Measurements from ENCODE around the gene AHI1.

AHI1 gene

GRCh38 chr6:135451617-135452190, 45.8 kb downstream of the AHI1 start:
- DNase-seq: peak in 1 of 5 donors; percentile 39

- no peak for DNase-seq
These were observed 48.3 kb downstream of the AHI1 start for GRCh38 chr6:135449246-135449645.

- peak in 1 of 5 donors; percentile 24 for DNase-seq
These were observed 57.3 kb downstream of the AHI1 start for GRCh38 chr6:135440087-135440792.

DNA sequence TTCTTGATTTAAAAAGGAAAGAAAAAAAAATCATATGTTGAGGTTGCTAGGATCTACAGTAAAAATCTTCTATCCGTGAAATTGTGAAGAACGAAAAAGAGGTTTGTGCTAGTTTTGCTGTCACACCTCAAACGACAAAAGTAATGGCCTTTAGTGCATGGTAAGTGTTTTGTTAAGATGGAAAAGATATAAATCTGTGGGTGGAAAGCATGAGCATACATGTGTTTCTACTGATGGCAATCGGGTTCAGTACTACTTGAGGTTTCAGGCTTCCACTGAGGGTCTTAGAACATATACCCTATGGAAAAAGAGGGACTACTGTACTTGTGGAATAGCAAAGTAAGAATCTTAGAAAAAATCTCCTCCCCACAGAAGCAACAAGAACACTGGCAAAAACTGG, 58.0 kb downstream of the AHI1 start:
- DNase-seq: peak in 1 of 5 donors; percentile 15

DNA sequence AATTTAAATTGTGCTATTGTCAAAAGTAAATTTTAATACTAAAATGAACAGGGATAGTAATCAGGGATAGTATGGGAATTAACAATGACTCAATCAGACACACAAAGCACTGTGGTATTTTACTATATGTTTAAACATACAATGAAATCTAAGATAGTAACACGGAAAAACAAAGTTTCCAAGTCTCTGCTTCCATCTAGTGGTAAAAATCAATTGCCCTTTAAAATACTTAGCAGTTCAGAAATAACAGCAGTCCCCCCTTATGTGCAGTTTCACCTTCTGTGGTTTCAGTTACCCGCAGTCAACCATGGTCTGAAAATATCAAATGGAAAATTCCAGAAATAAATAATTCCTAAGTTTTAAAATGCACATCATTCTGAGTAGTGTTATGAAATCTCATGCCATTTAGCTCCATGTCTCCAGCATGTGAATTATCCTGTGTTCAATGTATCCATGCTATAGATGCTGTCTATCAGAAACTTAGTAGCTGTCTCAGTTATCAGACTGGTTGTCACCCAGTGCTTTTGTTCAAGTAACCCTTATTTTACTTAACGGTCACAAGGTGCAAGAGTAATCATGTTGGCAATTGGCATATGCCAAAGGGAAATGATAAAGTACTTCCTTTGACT, 58.5 kb downstream of the AHI1 start:
- DNase-seq: peak in 1 of 5 donors; percentile 57

DNA sequence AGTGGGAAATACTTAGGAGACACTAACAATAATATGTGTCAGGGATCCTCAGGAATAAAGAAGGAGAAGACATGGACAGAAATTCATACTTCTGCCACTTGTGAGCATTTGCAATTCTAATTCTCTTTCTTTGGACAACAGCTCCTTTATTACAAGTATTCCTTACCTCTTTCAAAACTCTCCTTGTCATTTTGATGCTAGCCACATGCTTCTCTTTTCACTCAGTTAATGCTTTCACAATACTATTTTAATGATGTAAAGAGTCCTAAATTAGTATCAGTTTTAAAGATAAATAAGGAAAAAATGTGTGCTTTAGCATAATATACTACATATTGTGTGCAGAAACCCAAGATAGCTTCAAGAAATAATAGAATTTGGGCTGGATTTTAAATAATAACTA, 62.5 kb downstream of the AHI1 start:
- no peak for DNase-seq

DNA sequence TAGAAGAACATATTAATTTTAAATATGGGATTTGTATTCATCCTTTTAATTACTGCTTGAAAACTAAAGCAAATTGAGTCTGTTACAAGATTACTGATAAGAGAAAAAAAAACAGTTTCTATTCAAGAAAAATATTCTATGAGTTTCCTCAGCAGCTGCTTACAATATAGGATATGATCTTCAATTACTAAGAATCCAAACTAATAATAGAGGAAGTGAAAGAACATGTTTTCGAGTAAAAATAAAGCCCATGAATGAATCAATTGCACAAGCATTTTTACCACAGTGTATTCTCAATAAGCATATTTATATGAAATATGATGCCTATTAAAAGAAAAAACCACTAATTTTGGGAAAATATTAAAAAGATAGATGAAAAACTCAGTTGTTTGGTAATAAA, 63.4 kb downstream of the AHI1 start:
- DNase-seq: peak in 1 of 5 donors; percentile 20

DNA sequence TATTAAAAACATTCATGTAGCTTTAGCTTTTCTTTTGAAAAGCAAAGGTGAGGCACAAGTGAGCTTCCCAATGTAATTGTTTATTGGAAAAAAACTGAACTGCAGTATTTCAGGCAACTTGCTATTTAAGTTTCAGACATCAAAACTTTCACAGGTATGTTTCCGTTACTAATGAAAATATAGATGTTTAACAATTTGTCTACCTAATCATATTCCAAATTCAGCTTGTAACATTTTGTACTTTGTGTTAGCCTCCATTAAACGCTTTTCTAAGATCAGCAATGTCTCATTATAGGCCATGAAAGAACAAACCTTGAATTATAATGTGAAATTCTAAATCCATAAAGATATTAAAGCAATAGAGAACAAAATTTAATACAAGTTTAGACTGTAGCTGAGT, 69.5 kb downstream of the AHI1 start:
- DNase-seq: no peak

DNA sequence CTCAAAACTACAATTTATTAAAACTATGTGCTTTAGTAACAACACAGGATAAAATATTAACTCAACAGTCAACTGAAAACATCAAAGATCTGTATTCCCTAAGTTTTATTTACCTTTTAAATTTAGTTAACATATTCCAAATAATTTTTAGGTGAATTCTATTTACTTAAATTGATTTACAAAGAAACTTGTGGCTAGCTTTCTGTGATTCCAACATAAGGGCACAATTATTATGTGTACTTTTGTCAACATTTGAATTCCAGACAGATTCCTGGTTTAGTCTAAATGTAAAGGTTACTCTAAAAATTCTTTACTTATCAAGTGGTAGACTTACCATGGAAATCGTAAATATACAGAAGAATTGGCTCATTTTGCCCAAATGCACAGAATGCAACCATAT, 70.7 kb downstream of the AHI1 start:
- DNase-seq: no peak

GRCh38 chr6:135424385-135424784, 73.2 kb downstream of the AHI1 start:
- DNase-seq: peak in 1 of 5 donors; percentile 62

- DNase-seq: peak in 2 of 5 donors; percentile 2 to 60
These were observed 73.9 kb downstream of the AHI1 start for GRCh38 chr6:135423649-135424128.

DNA sequence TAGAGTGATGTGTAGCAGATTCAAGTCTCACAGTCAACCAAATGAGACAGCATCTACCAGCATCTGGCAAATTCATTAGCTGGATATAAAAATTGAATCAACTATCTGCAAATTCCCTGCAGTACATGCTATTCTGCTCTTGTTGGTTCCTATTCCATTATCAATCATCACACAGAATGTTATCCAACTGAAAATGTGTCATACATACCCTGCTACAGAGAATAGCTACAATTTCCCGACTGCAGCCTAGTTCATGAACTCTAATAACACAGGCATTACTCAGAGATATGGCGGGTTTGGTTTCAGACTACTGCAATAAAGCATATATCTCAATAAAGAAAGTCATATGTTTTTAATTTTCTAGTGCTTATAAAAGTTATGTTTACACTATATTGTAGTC, 78.4 kb downstream of the AHI1 start:
- no peak for DNase-seq

DNA sequence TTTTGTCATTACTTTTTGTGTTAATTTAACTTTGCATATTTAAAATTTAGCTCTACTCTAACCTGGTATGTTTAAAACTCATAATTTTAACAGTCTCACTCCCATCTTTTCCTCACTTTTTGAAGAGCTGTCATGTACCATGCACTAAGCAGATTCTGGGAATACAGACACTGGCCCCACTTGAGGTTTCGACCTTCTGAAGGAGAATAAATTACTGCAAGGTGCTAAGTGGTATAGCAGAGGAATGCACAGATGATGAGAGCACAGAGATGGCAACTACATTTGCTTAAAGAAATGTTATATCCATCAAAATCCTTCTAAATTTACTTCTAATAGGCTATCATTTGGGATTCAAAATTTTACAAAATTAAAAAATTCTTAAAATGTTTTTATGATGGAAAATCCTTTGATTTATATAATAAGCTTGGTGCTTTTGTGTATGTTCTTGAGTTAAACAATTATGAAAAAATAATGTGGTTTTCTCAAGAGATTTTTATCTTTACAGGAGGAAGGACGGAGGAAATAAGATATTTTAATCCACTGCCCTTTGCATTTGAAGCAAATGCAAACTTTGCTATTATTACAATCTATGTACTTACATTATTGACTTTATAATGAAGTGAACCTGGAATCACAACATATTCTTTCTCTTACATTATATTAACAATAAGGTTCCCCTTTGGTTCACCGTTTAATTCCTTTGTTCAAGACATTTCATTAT, 79.3 kb downstream of the AHI1 start:
- DNase-seq: no peak

GRCh38 chr6:135412761-135413160, 84.8 kb downstream of the AHI1 start:
- DNase-seq: no peak

DNA sequence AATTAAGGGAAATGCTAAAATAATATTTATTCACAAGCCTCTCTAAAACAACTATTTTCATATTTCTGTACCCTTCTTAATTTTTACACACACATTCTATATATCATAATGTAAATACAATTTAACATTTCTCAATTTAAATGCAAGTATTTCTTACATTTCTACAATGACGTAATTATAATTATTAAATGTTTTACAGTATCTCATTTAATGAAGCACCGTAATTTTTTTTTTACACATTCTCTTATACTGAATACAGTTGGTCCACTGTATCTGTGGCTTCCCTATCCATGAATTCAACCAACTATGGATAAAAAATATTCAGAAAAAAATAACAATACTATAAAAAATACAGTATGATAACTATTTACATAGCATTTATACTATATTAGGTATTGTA, 85.7 kb downstream of the AHI1 start:
- no peak for DNase-seq

GRCh38 chr6:135411339-135411738, 86.2 kb downstream of the AHI1 start:
- DNase-seq: no peak

DNA sequence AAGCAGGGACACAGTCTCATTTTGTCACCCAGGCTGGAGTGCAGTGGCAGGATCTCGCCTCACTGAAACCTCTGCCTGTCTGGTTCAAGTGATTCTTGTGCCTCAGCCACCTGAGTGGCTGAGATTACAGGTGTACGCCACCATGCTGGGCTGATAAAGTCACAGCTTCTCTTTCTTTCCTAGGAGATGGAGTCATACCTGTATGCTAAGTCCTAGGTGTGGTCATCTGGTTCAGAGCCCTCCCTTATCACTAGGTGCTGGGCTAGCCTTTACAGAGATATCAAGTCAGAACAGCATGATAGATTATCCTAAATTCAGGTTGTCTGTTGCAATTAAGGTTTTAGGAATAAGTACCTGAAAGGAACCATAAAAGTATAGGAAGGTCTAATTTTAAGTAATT, 86.7 kb downstream of the AHI1 start:
- no peak for DNase-seq

DNA sequence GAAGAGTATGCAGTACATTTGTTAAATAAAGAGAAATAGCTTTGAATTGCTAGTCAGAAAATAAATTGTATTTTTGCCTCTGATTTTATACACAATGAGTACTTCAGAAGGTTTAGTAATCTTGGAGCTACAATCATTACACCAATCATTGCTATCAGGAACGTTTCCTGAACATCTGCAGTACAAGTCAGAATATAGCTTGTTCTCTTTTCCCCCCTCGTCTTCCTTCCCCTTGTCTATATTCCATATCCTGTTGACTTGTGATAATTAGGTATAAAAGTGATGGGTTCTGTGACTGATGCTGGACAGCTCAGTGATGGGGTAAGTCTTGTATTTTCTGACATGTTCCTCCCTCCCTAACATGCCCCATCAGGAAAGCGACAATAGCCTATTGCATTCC, 94.0 kb downstream of the AHI1 start:
- DNase-seq: no peak

DNA sequence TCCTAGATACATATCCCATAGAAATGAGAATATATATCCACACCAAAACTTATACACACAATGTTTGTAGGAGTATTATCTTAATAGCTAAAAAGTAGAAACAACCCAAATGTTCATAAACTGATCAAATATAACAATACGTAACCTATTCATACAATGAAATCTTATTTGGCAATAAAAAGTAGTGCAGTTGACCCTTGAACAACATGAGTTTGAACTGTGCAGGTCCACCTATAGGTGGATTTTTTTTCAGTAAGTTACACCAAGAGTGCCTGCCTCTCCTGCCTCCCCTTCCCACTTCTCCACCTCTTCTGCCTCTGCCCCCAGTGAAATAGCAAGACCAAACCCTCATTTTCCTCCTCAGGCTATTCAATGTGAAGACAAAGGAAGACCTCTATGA, 95.2 kb downstream of the AHI1 start:
- DNase-seq: no peak

- DNase-seq: no peak
These were observed 100.2 kb downstream of the AHI1 start for GRCh38 chr6:135397172-135397952.

DNA sequence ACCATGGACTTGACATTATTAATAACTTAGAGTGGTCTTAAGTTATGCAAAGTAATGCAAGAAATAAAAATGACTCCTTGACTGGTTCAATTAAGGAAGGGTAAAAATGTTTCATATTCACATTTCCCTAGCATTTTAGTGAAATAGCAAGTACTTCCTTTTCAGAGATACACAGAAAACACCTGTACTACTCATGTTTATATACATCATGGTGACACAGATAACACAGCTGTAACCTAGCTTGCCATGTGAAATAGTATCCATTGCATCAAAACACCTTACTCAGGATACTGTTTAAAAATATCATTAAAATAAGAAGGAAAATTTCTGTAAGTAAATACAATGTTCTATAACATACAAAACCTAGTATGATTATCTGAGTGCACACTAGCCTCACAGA, 102.4 kb downstream of the AHI1 start:
- no peak for DNase-seq

DNA sequence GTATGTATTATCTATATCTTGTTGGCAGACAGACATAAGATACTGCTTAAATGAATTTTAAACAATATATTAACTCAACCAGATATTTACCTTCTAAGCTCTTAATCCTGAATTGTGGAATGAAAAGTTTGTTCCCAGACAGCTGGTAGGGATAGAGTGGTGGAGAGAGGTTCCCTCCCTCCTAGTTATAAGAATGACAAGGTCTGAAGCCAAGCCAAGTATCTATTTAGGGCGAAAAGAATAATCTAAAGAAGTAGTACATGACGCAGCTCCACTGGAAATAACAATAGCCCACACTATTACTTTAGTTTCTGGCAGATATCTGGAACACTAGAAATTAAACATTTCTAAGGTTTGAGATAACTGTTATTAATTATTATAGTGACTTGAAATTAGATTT, 104.3 kb downstream of the AHI1 start:
- DNase-seq: no peak

GRCh38 chr6:135390458-135390857, 107.1 kb downstream of the AHI1 start:
- DNase-seq: no peak
